Measurements from ENCODE around the gene CBX3. TPM values are rescaled to one million over a fixed set of nuclear protein-coding genes. Genes with fewer than 3 reads are reported as not detected.

CBX3 gene
- total RNA-seq, 2 experiments from 2014 or later = 124 to 132 TPM

- intact Hi-C loops (cut with DNase I, micrococcal nuclease) = no loop called here
- Histone ChIP-seq H3K4me1 (ENCODE audit: insufficient read depth, low read length) (peaks cover 17% of the 10 kb centered on the region), H3K4me3 (ENCODE audit: low read length) (no peak overlapping the region), H3K36me3 (ENCODE audit: insufficient read depth, low read length) (peaks cover 26% of the 10 kb centered on the region), H3K27me3 (ENCODE audit: control insufficient read depth in 1 of 2, insufficient read depth in 2 of 2, low read length in 2 of 2) (no peaks in the 10 kb centered on the region), H3K27ac (ENCODE audit: low read depth in 1 of 2, low read length in 2 of 2) (no peak overlapping the region), H3K9me3 (ENCODE audit: control insufficient read depth in 1 of 2, insufficient read depth in 1 of 2, low read length in 2 of 2) (no peaks in the 10 kb centered on the region)
- ChIA-PET CTCF (no interaction called here), POLR2A (interaction anchor here (0.9 to 9.6 kb wide), 4 partner anchors 12 to 120 kb away, joined by 3 to 183 read pairs (median 5); partner anchors contain the start of genes CBX3 and HNRNPA2B1)
- H3K4me1 Mint-ChIP-seq (ENCODE audit: low read depth) = peaks cover 85% of the 10 kb centered on the region
- DNase-seq = peak in 1 of 14 experiments; percentile 46
- no peak for TF ChIP-seq CTCF (IDR thresholded peaks at IDR 0.05)
- peaks cover 49% of the 10 kb centered on the region for H3K36me3 Mint-ChIP-seq (ENCODE audit: low read depth)
- H3K27ac Mint-ChIP-seq = peak overlapping the region; percentile 54
- no peaks in the 10 kb centered on the region for H3K27me3 Mint-ChIP-seq
- ATAC-seq (ENCODE audit: poor library complexity) = no peak
- peaks cover 3% of the 10 kb centered on the region for H3K9me3 Mint-ChIP-seq
- peak overlapping the region; percentile 17 for H3K4me3 Mint-ChIP-seq
Observed at GRCh38 chr7:26185131-26185843, 16.3 kb upstream of the CBX3 start.

GRCh38 chr7:26185844-26186180, 15.7 kb upstream of the CBX3 start:
- no peaks in the 10 kb centered on the region for H3K27me3 ChIP-seq (ENCODE audit: control insufficient read depth in 1 of 2, insufficient read depth in 2 of 2, low read length in 2 of 2)
- H3K4me1 ChIP-seq (ENCODE audit: insufficient read depth, low read length) = peaks cover 17% of the 10 kb centered on the region
- DNase-seq = no peak
- no peak overlapping the region for H3K27ac ChIP-seq (ENCODE audit: low read depth in 1 of 2, low read length in 2 of 2)
- H3K36me3 Mint-ChIP-seq (ENCODE audit: low read depth) = peaks cover 54% of the 10 kb centered on the region
- H3K36me3 ChIP-seq (ENCODE audit: insufficient read depth, low read length) = peaks cover 31% of the 10 kb centered on the region
- H3K27me3 Mint-ChIP-seq = no peaks in the 10 kb centered on the region
- ATAC-seq (ENCODE audit: poor library complexity) = no peak
- peaks cover 86% of the 10 kb centered on the region for H3K4me1 Mint-ChIP-seq (ENCODE audit: low read depth)
- peaks cover 3% of the 10 kb centered on the region for H3K9me3 Mint-ChIP-seq
- TF ChIP-seq CTCF (IDR thresholded peaks at IDR 0.05) = no peak
- no peak overlapping the region for H3K4me3 Mint-ChIP-seq
- intact Hi-C loops (cut with DNase I, micrococcal nuclease) = no loop called here
- H3K9me3 ChIP-seq (ENCODE audit: control insufficient read depth in 1 of 2, insufficient read depth in 1 of 2, low read length in 2 of 2) = no peaks in the 10 kb centered on the region
- H3K27ac Mint-ChIP-seq = peak overlapping the region; percentile 54
- no peak overlapping the region for H3K4me3 ChIP-seq (ENCODE audit: low read length)
- ChIA-PET CTCF (no interaction called here), POLR2A (interaction anchor here (0.9 to 9.6 kb wide), 4 partner anchors 11 to 119 kb away, joined by 3 to 183 read pairs (median 5); partner anchors contain the start of genes CBX3 and HNRNPA2B1)

- peak overlapping the region; percentile 54 for H3K27ac Mint-ChIP-seq
- Histone ChIP-seq H3K9me3 (ENCODE audit: control insufficient read depth in 1 of 2, insufficient read depth in 1 of 2, low read length in 2 of 2) (no peaks in the 10 kb centered on the region), H3K27me3 (ENCODE audit: control insufficient read depth in 1 of 2, insufficient read depth in 2 of 2, low read length in 2 of 2) (no peaks in the 10 kb centered on the region), H3K4me3 (ENCODE audit: low read length) (no peak overlapping the region), H3K4me1 (ENCODE audit: insufficient read depth, low read length) (peaks cover 17% of the 10 kb centered on the region), H3K27ac (ENCODE audit: low read depth in 1 of 2, low read length in 2 of 2) (no peak overlapping the region), H3K36me3 (ENCODE audit: insufficient read depth, low read length) (peaks cover 39% of the 10 kb centered on the region)
- peaks cover 89% of the 10 kb centered on the region for H3K4me1 Mint-ChIP-seq (ENCODE audit: low read depth)
- peaks cover 3% of the 10 kb centered on the region for H3K9me3 Mint-ChIP-seq
- intact Hi-C loops (cut with DNase I, micrococcal nuclease) = loop anchor here in 1 of 2 experiments (1.0 kb wide), 1 partner anchor 14 kb away; the partner anchor contains the start of gene HNRNPA2B1
- TF ChIP-seq CTCF (IDR thresholded peaks at IDR 0.05) = no peak
- H3K4me3 Mint-ChIP-seq = peak overlapping the region; percentile 3
- CTCF ChIA-PET = interaction anchor here (1.1 to 3.4 kb wide), 2 partner anchors 11 to 96 kb away, joined by 3 to 10 read pairs; no protein-coding TSS in a partner anchor
- no peak for DNase-seq
- no peak for ATAC-seq (ENCODE audit: poor library complexity)
- no peaks in the 10 kb centered on the region for H3K27me3 Mint-ChIP-seq
- H3K36me3 Mint-ChIP-seq (ENCODE audit: low read depth) = peaks cover 62% of the 10 kb centered on the region
- POLR2A ChIA-PET = interaction anchor here (0.9 to 9.6 kb wide), 10 partner anchors 7 to 118 kb away, joined by 3 to 183 read pairs (median 17); partner anchors contain the start of genes CBX3, HNRNPA2B1 and NFE2L3
Observed at GRCh38 chr7:26186364-26187311, 14.9 kb upstream of the CBX3 start.
